A673 (cell line): Measurements from ENCODE around the gene SV2C.
"Not testable (repeated sequence)": the region's sequence is repeated elsewhere in the genome, so short reads cannot be mapped to it uniquely, and the experiment has no call there.

Source experiments
- EZH2 ChIP-seq: fragments of 200-600 bp; sonication (generic); IDR thresholded peaks from 2 replicates; pipeline ENCODE4 v1.6.1; 2017; ENCODE audit warnings: borderline replicate concordance, low read depth, mild to moderate bottlenecking, mixed read lengths, antibody characterized with exemption, low read length; ENCODE audit not compliant: poor library complexity, severe bottlenecking
- TF ChIP-seq, protein P1 (sequence below): fragments of 300-800, 200-600 bp; sonication (generic); conservative IDR thresholded peaks from 2 replicates; pipeline ENCODE4 v1.5.1; 2017; ENCODE audit warnings: low read depth, mild to moderate bottlenecking, antibody characterized with exemption, low read length, moderate library complexity, mixed read lengths

DNA sequence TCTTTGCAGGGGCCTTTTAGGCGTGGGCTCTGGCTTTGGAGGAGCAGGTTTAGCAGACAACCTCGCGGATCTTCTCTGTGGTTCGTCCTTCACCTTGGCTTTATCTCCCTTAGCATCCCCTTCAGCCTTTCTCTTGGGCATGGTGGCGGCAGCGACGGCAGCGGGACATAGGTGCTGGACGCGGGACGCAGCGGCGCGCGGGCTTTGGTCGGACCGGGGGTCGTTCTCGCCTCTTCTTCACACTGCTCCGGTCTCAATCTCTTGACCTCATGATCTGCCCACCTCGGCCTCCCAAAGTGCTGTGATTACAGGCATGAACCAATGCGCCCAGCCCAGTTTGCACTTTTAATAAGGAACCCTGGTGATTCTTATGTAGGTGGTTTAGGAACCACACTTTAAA lies 159.0 kb downstream of the SV2C start:
- TF ChIP-seq, protein P1, sequence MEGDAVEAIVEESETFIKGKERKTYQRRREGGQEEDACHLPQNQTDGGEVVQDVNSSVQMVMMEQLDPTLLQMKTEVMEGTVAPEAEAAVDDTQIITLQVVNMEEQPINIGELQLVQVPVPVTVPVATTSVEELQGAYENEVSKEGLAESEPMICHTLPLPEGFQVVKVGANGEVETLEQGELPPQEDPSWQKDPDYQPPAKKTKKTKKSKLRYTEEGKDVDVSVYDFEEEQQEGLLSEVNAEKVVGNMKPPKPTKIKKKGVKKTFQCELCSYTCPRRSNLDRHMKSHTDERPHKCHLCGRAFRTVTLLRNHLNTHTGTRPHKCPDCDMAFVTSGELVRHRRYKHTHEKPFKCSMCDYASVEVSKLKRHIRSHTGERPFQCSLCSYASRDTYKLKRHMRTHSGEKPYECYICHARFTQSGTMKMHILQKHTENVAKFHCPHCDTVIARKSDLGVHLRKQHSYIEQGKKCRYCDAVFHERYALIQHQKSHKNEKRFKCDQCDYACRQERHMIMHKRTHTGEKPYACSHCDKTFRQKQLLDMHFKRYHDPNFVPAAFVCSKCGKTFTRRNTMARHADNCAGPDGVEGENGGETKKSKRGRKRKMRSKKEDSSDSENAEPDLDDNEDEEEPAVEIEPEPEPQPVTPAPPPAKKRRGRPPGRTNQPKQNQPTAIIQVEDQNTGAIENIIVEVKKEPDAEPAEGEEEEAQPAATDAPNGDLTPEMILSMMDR: not testable (repeated sequence)
- TF ChIP-seq EZH2: not testable (repeated sequence)
